VCaP (cell line): ENCODE results near the gene RNF187.

Source experiments
- H3K27ac ChIP-seq: fragments of 450-650 bp; 2 replicates; pipeline ENCODE4 v1.5.1; 2017
- CTCF ChIP-seq: fragments of 450-650 bp; conservative IDR thresholded peaks from 2 replicates; pipeline ENCODE4 v1.5.1; 2017; ENCODE audit warnings: mild to moderate bottlenecking, moderate library complexity

RNF187 gene

GRCh38 chr1:228530951-228531731 lies 44.0 kb downstream of the RNF187 start:
- no peak overlapping the region for H3K27ac ChIP-seq
- no peak for TF ChIP-seq CTCF

- TF ChIP-seq CTCF = no peak
- H3K27ac ChIP-seq = no peak overlapping the region
Observed at GRCh38 chr1:228538831-228539230, 51.6 kb downstream of the RNF187 start.

DNA sequence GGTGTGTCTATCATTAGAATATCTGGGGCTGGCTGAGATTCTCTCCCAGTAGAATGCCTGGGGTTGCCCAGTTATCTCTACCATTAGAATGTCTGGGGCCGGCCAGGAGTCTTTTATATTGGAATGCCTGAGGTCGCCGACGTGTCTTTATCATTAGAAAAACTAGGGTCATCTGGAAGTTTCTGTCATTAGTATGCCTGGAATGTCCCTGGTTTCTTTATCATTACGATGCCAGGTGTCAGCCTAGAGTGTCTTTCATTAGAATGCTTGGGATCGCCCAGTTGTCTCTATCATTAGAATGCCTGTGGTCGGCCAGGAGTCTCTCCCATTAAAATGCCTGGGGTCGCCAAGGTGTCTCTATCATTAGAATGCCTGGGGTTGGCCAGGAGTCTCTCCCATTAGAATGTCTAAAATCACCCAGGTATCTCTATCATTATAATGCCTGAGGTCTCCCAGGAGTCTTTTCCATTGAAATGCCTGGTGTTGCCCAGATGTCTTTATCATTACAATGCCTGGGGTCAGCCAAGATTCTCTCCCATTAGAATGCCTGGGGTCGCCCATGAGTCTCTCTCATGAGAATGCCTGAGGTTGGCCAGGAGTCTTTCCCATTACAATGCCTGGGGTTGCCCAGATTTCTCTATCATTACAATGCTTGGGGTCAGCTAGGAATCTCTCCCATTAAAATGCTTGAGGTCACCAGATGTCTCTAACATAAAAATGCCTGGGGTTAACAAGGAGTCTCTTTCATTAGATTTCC lies 53.2 kb downstream of the RNF187 start:
- no peak for TF ChIP-seq CTCF
- no peak overlapping the region for H3K27ac ChIP-seq

DNA sequence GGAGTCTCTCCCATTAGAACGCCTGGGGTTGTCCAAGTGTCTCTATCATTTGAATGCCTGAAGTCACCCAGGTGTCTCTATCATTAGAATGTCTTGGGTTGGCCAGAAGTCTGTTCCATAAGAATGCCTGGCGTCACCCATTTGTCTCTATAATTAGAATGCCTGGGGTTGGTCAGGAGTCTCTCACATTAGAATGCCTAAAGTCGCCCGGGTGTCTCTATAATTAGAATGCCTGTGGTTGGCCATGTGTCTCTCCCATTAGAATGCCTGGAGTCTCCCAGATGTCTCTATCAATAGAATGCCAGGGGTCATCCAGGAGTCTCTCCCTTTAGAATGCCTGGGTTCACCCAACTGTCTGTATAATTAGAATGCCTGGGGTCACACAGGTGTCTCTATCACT lies 54.5 kb downstream of the RNF187 start:
- TF ChIP-seq CTCF = no peak
- H3K27ac ChIP-seq = no peak overlapping the region

DNA sequence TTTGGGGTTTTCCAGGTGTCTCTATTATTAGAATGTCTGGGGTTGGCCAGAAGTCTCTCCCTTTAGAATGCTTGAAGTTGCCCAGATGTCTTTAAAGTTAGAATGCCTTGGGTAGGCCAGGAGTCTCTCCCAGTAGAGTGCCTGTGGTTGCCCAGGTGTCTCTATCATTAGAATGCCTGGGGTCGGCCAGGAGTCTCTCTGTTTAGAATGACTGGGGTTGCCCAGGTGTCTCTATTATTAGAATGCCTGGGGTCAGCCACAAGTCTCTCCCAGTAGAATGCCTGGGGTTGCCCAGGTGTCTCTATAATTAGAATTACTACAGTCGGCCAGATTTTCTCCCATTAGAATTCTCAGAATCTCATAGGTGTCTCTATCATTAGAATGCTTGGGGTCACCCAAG lies 55.2 kb downstream of the RNF187 start:
- no peak for TF ChIP-seq CTCF
- no peak overlapping the region for H3K27ac ChIP-seq

- no peak for TF ChIP-seq CTCF
- no peak overlapping the region for H3K27ac ChIP-seq
Observed at GRCh38 chr1:228542981-228543380, 55.8 kb downstream of the RNF187 start.

- H3K27ac ChIP-seq = no peak overlapping the region
- TF ChIP-seq CTCF = no peak
Observed at GRCh38 chr1:228543396-228543795, 56.2 kb downstream of the RNF187 start.
